ENCODE measurements around the gene PLAC8L1. TPM values are rescaled to one million over a fixed set of nuclear protein-coding genes. Genes with fewer than 3 reads are reported as not detected.

Gene PLAC8L1
- total RNA-seq, 6 experiments from 2014 or later = 0.38 to 0.61 (median 0.46) TPM; not detected in 3

DNA sequence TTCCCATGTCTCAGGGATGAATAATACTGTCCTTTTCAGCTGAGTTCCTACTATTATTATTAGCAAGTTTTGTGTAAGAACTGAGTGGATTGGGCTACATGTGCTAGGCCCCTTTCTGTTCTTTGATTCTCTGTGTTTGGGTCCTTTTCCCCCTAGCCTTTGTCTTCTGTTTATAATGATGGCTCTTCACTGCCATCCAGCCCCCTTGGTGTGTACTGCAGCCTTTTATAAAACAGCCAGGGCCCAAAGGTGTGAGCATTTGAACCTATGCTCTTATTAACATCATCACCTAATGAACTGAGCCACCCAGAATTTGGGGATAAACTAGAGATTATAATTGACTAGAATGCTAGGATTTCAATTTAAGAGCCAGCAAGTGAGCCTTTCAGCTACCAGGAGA lies 52.6 kb downstream of the PLAC8L1 start:
- Mint-ChIP-seq H3K27ac (no peak overlapping the region), H3K4me3 (no peak overlapping the region), H3K9me3 (no peaks in the 10 kb centered on the region), H3K4me1 (ENCODE audit: low read depth) (peaks cover 29% of the 10 kb centered on the region), H3K36me3 (ENCODE audit: low read depth) (no peaks in the 10 kb centered on the region), H3K27me3 (ENCODE audit: insufficient read depth) (peaks cover 14% of the 10 kb centered on the region)
- DNase-seq = no peak
- TF ChIP-seq, protein P1, sequence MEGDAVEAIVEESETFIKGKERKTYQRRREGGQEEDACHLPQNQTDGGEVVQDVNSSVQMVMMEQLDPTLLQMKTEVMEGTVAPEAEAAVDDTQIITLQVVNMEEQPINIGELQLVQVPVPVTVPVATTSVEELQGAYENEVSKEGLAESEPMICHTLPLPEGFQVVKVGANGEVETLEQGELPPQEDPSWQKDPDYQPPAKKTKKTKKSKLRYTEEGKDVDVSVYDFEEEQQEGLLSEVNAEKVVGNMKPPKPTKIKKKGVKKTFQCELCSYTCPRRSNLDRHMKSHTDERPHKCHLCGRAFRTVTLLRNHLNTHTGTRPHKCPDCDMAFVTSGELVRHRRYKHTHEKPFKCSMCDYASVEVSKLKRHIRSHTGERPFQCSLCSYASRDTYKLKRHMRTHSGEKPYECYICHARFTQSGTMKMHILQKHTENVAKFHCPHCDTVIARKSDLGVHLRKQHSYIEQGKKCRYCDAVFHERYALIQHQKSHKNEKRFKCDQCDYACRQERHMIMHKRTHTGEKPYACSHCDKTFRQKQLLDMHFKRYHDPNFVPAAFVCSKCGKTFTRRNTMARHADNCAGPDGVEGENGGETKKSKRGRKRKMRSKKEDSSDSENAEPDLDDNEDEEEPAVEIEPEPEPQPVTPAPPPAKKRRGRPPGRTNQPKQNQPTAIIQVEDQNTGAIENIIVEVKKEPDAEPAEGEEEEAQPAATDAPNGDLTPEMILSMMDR (IDR thresholded peaks at IDR 0.05) = peak; percentile 40

DNA sequence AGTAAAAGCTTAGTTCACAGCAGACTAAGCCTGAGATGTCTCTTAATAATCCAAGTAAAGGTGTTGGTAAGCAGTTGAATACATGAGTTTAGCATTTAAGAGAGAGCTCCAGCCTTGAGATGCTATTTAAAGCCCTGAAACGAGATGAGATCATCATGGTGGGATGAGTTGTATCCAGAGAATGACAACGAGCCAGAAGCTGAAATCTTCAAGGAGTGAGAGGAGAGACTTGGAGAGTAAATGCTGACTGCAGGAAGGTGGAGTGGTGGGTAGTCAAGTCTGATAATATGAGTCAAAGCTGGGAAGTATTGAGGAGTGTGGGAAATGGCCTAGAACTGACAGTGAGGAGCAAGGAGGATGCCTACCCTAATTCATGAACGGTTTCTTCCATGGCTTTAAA lies 53.7 kb downstream of the PLAC8L1 start:
- Mint-ChIP-seq H3K27ac (peak overlapping the region; percentile 20; the same call in 1 of the 2 replicates), H3K36me3 (ENCODE audit: low read depth) (no peaks in the 10 kb centered on the region), H3K4me1 (ENCODE audit: low read depth) (peaks cover 29% of the 10 kb centered on the region), H3K4me3 (peak overlapping the region; percentile 1; the same call in 1 of the 2 replicates), H3K27me3 (ENCODE audit: insufficient read depth) (peaks cover 14% of the 10 kb centered on the region), H3K9me3 (no peaks in the 10 kb centered on the region)
- peak; percentile 68 for DNase-seq
- TF ChIP-seq, protein P1 (IDR thresholded peaks at IDR 0.05) = no peak

DNA sequence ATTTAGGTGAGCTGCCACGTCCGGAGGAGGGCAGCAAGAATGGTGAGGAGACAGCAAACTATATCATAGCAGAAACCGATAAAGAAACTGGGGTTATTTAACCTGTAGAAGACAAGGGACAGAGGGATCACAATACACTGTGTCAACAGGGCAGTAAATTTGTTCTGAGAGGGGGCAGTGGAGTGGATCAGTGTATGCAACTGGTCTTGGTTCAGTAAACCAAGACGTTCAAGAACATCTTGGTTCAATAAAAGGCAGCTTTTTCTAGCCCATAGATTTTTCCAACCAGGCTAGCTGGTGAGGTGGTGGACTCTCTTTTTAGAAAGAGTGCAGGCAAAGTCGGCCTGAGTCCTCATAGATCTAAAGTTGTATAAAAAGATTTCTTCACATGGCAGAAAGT lies 55.3 kb downstream of the PLAC8L1 start:
- no peak for DNase-seq
- Mint-ChIP-seq H3K27me3 (ENCODE audit: insufficient read depth) (peaks cover 6% of the 10 kb centered on the region), H3K9me3 (no peaks in the 10 kb centered on the region), H3K27ac (no peak overlapping the region), H3K4me1 (ENCODE audit: low read depth) (peaks cover 29% of the 10 kb centered on the region), H3K36me3 (ENCODE audit: low read depth) (no peaks in the 10 kb centered on the region), H3K4me3 (no peak overlapping the region)
- TF ChIP-seq, protein P1 (IDR thresholded peaks at IDR 0.05) = no peak

DNA sequence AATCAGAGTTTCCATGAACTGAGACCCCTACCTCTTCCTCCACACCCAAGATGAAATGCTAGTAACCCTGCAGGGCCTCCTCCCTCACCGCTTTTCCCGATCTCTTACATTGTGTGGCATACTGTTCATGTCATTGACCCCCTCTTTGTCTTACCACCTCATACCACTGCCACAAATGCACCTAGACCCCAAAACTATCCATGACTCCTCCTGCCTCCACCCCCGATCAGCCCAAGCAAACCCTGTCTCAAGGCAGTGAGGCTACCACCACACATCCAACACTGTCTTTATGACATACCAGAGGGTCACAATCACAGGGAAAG lies 55.7 kb downstream of the PLAC8L1 start:
- DNase-seq = no peak
- no peaks in the 10 kb centered on the region for H3K36me3 Mint-ChIP-seq (ENCODE audit: low read depth)
- H3K4me1 Mint-ChIP-seq (ENCODE audit: low read depth) = peaks cover 29% of the 10 kb centered on the region
- TF ChIP-seq, protein P1 (IDR thresholded peaks at IDR 0.05) = peak; percentile 49
- no peaks in the 10 kb centered on the region for H3K9me3 Mint-ChIP-seq
- H3K27me3 Mint-ChIP-seq (ENCODE audit: insufficient read depth) = peaks cover 6% of the 10 kb centered on the region
- no peak overlapping the region for H3K4me3 Mint-ChIP-seq
- H3K27ac Mint-ChIP-seq = no peak overlapping the region

DNA sequence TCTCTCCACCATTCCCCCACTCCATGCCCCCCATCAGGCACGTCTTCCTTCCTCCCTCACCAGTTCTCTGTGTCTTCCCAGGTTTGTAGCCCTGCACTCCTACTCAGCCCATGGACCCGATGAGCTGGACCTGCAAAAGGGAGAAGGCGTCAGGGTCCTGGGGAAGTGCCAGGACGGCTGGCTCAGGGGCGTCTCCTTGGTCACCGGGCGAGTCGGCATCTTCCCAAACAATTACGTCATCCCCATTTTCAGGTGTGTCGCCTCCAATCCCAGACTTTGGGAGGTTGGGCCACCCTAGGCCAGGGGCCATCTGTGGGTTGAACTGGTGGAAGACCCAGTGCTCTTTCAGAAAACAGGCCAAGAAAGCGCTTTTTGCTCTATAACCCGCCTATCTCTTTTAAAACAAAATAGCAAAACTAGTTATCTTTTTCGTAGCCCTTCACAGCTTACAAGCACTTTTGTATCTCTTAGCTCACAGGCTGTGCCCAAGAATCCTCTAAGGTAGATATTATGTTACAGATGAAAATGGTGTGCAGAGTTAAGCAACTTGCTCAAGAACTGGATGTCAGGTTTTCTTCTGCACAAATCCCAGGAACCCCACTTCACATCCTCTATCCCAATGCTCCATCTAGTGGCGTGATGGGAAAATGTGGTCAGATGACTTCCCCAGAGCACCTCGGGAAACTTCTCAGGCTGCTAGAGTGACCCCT lies 56.2 kb downstream of the PLAC8L1 start:
- H3K27me3 Mint-ChIP-seq (ENCODE audit: insufficient read depth) = peaks cover 3% of the 10 kb centered on the region
- no peaks in the 10 kb centered on the region for H3K9me3 Mint-ChIP-seq
- peak; percentile 70 for DNase-seq
- H3K27ac Mint-ChIP-seq = no peak overlapping the region
- H3K36me3 Mint-ChIP-seq (ENCODE audit: low read depth) = no peaks in the 10 kb centered on the region
- TF ChIP-seq, protein P1 (IDR thresholded peaks at IDR 0.05) = peak; percentile 90
- H3K4me3 Mint-ChIP-seq = no peak overlapping the region
- peaks cover 29% of the 10 kb centered on the region for H3K4me1 Mint-ChIP-seq (ENCODE audit: low read depth)

All from HFFc6 (cell line).